OCI-LY7 (cell line): ENCODE results near the gene DDX10. TPM values are rescaled to one million over a fixed set of nuclear protein-coding genes. Genes with fewer than 3 reads are reported as not detected.

Experiments used
- BruUV-seq: library from RNA; stranded (reverse); fragments of 400-500 nt; replicated peaks from 2 replicates; lab custom pipeline; 2021; lab: Mats Ljungman, UMichigan
- CTCF ChIA-PET: fragments of 300-600 bp; sonication (Branson Sonifier 250); formaldehyde crosslinking; loops from one replicate; lab custom pipeline; 2022; ENCODE audit warnings: antibody characterized with exemption; ENCODE audit not compliant: unreplicated experiment; lab: Charles Lee
- POLR2A ChIA-PET: fragments of 300-600 bp; sonication (Branson Sonifier 250); formaldehyde crosslinking; loops from one replicate; lab custom pipeline; 2022; ENCODE audit warnings: antibody characterized with exemption; lab: Charles Lee
- DNase-seq: peaks from one replicate; pipeline ENCODE4 v3.0.0-alpha.2; 2015; ENCODE audit warnings: low spot score
- H2AFZ ChIP-seq: fragments of 200-600 bp; sonication (generic), shearing (Covaris generic); 2 replicates; pipeline ENCODE4 v1.6.1; 2014; ENCODE audit warnings: mild to moderate bottlenecking, antibody characterized with exemption, low read length, moderate library complexity
- H3K27ac ChIP-seq: fragments of 200-600 bp; sonication (generic); 2 replicates; pipeline ENCODE4 v1.5.1; 2014; ENCODE audit warnings: mixed run types, low read depth, mild to moderate bottlenecking, moderate library complexity, low read length, inconsistent platforms; ENCODE audit not compliant: poor library complexity, severe bottlenecking
- H3K36me3 ChIP-seq: fragments of 200-600 bp; sonication (generic); 2 replicates; pipeline ENCODE4 v1.6.1; 2014; ENCODE audit warnings: mild to moderate bottlenecking, antibody characterized with exemption, low read length, moderate library complexity, mixed read lengths; ENCODE audit not compliant: insufficient read depth
- H3K4me1 ChIP-seq: fragments of 200-600 bp; sonication (generic); 2 replicates; pipeline ENCODE4 v1.5.1; 2014; ENCODE audit warnings: mild to moderate bottlenecking, low read length; ENCODE audit not compliant: insufficient read depth, poor library complexity, severe bottlenecking
- H3K4me2 ChIP-seq: fragments of 200-600 bp; sonication (generic); 2 replicates; pipeline ENCODE4 v1.6.1; 2014; ENCODE audit warnings: mild to moderate bottlenecking, low read length
- H3K4me3 ChIP-seq: fragments of 200-600 bp; sonication (generic); 2 replicates; pipeline ENCODE4 v1.5.1; 2014; ENCODE audit warnings: mild to moderate bottlenecking, low read depth, low read length; ENCODE audit not compliant: poor library complexity, severe bottlenecking
- H3K79me2 ChIP-seq: fragments of 200-600 bp; sonication (generic); 2 replicates; pipeline ENCODE4 v1.6.1; 2016; ENCODE audit warnings: low read depth, mild to moderate bottlenecking, low read length, moderate library complexity, mixed read lengths; ENCODE audit not compliant: insufficient read depth
- H3K9me2 ChIP-seq: fragments of 200-600 bp; sonication (generic); 2 replicates; pipeline ENCODE4 v1.6.1; 2016; ENCODE audit warnings: mild to moderate bottlenecking, low read length, mixed read lengths; ENCODE audit not compliant: insufficient read depth
- H3K9me3 ChIP-seq: fragments of 200-600 bp; sonication (generic); 2 replicates; pipeline ENCODE4 v1.6.1; 2014; ENCODE audit warnings: mild to moderate bottlenecking, mixed run types, low read length, mixed read lengths
- H4K20me1 ChIP-seq: fragments of 200-600 bp; sonication (generic); 2 replicates; pipeline ENCODE4 v1.6.1; 2014; ENCODE audit warnings: mild to moderate bottlenecking, antibody characterized with exemption, low read length, moderate library complexity, mixed read lengths; ENCODE audit not compliant: insufficient read depth
- EZH2phosphoT487 ChIP-seq: fragments of 200-600 bp; sonication (generic); IDR thresholded peaks from 2 replicates; pipeline ENCODE4 v1.6.1; 2018; ENCODE audit warnings: low read depth, borderline replicate concordance, mild to moderate bottlenecking, mixed run types, antibody characterized with exemption, low read length, moderate library complexity, mixed read lengths
- intact Hi-C: fragments of 100-400 bp; cut with micrococcal nuclease; formaldehyde crosslinking; loops from one replicate; pipeline ENCODE4 v1.10.0; 2022; ENCODE audit not compliant: unreplicated experiment
- total RNA-seq, 2 experiments: library from RNA; depleted of rRNA in 1 of 2; stranded (reverse); fragments of >200 nt in 1 of 2; shearing (Covaris generic) in 1 of 2; gene quantifications; 2 replicates each; pipeline ENCODE4 v1.2.3, GENCODE V29; 2014 to 2022
- TF ChIP-seq, protein P1 (sequence below): fragments of 200-600 bp; sonication (generic); conservative IDR thresholded peaks from 2 replicates; pipeline ENCODE4 v1.5.1; 2014; ENCODE audit warnings: mild to moderate bottlenecking, antibody characterized with exemption, low read length, moderate library complexity, mixed read lengths

Gene DDX10
- total RNA-seq, 2 experiments from 2014 or later = 46.5 to 48.7 TPM

DNA sequence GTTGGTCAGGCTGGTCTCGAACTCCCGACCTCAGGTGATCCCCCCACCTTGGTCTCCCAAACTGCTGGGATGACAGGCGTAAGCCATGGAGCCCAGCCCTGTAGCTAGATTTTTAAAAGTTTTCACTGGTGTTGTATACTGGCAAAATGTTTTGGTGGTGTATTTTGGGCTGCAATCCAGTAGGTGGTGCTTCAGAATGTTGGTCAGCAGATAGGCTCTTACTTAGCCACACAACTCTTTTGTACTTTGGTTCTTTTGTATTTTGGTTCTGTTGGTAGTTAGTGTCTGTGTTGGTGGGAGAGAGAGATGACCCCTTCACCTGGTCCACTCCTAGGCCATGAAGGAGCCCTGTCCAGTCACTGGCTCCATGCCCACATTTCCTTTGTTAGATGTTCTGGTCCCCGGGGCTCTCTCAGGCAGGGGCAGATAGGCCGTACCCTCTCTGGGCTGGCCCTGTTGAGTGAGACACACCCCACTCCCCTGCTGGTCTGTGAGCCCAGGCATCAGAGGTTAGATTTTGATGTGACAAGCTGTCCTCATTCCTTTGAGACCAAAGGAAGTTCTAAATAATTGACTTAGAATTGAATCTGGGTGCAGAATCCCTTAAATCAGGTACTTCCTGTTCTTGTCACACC is 123.8 kb downstream of the DDX10 start:
- BruUV-seq = no TSS peak
- Histone ChIP-seq H3K4me1 (no peaks in the 10 kb centered on the region), H2AFZ (no peak overlapping the region), H3K4me2 (no peak overlapping the region), H3K27ac (no peak overlapping the region), H3K9me2 (no peaks in the 10 kb centered on the region), H3K79me2 (peaks cover 11% of the 10 kb centered on the region; the same call in 1 of the 2 replicates), H4K20me1 (peaks cover 10% of the 10 kb centered on the region; the same call in 1 of the 2 replicates), H3K4me3 (no peak overlapping the region), H3K9me3 (0 out of 2 replicates have a peak, but pooled peaks cover 4% of the 10 kb centered on the region), H3K36me3 (no peaks in the 10 kb centered on the region)
- intact Hi-C loops = no loop called here
- ChIA-PET CTCF (no interaction called here), POLR2A (no interaction called here)
- DNase-seq = peak; percentile 6
- TF ChIP-seq, protein P1, sequence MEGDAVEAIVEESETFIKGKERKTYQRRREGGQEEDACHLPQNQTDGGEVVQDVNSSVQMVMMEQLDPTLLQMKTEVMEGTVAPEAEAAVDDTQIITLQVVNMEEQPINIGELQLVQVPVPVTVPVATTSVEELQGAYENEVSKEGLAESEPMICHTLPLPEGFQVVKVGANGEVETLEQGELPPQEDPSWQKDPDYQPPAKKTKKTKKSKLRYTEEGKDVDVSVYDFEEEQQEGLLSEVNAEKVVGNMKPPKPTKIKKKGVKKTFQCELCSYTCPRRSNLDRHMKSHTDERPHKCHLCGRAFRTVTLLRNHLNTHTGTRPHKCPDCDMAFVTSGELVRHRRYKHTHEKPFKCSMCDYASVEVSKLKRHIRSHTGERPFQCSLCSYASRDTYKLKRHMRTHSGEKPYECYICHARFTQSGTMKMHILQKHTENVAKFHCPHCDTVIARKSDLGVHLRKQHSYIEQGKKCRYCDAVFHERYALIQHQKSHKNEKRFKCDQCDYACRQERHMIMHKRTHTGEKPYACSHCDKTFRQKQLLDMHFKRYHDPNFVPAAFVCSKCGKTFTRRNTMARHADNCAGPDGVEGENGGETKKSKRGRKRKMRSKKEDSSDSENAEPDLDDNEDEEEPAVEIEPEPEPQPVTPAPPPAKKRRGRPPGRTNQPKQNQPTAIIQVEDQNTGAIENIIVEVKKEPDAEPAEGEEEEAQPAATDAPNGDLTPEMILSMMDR = peak; percentile 56
- no peak for TF ChIP-seq EZH2phosphoT487

DNA sequence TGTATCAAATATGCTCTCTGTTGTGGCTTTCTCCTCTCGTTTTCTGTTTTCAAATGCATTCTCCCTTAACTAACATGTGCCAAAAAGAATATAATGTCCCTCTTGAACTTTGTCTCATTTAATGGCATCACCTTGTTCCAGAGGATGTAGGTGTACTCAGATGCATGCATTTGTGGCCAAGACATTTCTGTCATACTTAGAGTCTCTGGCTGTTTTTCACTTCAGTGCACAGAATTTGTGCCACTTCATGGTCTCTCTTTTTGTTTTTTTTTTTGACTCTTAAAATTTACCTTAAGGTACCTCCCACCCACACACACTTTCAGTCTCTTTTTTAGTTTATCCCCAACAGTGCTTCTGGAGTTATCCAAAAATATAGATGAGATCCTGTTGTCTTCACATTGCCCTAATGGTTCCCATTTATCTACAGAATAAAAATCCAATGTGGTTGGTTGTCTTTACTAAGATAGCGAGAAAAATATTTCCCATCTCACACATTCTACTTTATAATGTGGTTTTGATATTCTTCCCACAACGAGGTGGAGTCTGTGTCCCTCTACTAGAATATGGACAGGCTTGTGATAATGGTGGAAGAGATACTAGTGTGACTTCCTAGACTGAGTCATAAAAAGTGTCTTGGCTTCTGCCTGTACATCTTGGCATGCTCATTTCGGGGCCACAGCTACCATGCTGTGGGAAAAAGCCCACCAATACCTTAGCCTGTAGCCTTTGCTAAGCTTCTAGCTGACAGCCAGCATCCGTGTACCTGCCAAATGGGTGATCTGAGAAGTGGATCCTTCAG is 125.8 kb downstream of the DDX10 start:
- no peak for TF ChIP-seq EZH2phosphoT487
- TF ChIP-seq, protein P1 = no peak
- Histone ChIP-seq H4K20me1 (peaks cover 10% of the 10 kb centered on the region; the same call in 1 of the 2 replicates), H3K79me2 (peaks cover 11% of the 10 kb centered on the region; the same call in 1 of the 2 replicates), H3K9me3 (no peaks in the 10 kb centered on the region), H3K9me2 (no peaks in the 10 kb centered on the region), H3K4me2 (no peak overlapping the region), H3K36me3 (no peaks in the 10 kb centered on the region), H3K4me1 (no peaks in the 10 kb centered on the region), H2AFZ (no peak overlapping the region), H3K27ac (no peak overlapping the region), H3K4me3 (no peak overlapping the region)
- no peak for DNase-seq
- intact Hi-C loops = no loop called here
- ChIA-PET CTCF (no interaction called here), POLR2A (no interaction called here)
- BruUV-seq = no TSS peak
